Gastrocnemius medialis (tissue), 4 donors: Measurements from ENCODE around the gene KDM6B. TPM values are rescaled to one million over a fixed set of nuclear protein-coding genes. Genes with fewer than 3 reads are reported as not detected.

Experiments used
- ATAC-seq, 2 donors: fragments of 150-250 bp; one replicate each; pipeline ENCODE4 v1.9.1; 2016
- DNase-seq, 2 donors: peaks; one replicate each; pipeline ENCODE4 v3.0.0-alpha.2; 2019
- H3K27ac ChIP-seq, 4 donors: fragments of 200-600 bp; sonication (generic); 1 replicate in 1 of 4; 2 replicates in 3 of 4; pipeline ENCODE4 v1.5.1; 2016 to 2018; ENCODE audit warnings: mild to moderate bottlenecking in 2 of 4, moderate library complexity in 1 of 4
- H3K27me3 ChIP-seq, 3 donors: fragments of 200-600 bp; sonication (generic) in 2 of 3; 1 replicate in 1 of 3; 2 replicates in 2 of 3; pipeline versions ENCODE4 v1.5.1 to v1.6.0; 2016 to 2019; ENCODE audit warnings: mild to moderate bottlenecking in 1 of 3, moderate library complexity in 1 of 3
- H3K36me3 ChIP-seq, 2 donors: fragments of 200-600 bp; sonication (generic) in 1 of 2; one replicate each; pipeline ENCODE4 v1.5.1; 2017 to 2018
- H3K4me1 ChIP-seq, 2 donors: fragments of 200-600 bp; sonication (generic) in 1 of 2; one replicate each; pipeline ENCODE4 v1.5.1; 2016 to 2017; ENCODE audit warnings: mild to moderate bottlenecking in 2 of 2
- H3K4me3 ChIP-seq, 4 donors: fragments of 200-600 bp; sonication (generic) in 3 of 4; 1 replicate in 1 of 4; 2 replicates in 3 of 4; pipeline ENCODE4 v1.5.1; 2016 to 2019; ENCODE audit warnings: mild to moderate bottlenecking in 2 of 4
- H3K9me3 ChIP-seq, 3 donors: fragments of 200-600 bp; sonication (generic) in 2 of 3; 1 replicate in 1 of 3; 2 replicates in 2 of 3; pipeline ENCODE4 v1.5.1; 2016 to 2019
- CTCF ChIP-seq, 5 experiments: fragments of 450-650 bp in 3 of 5; fragments of 200-600 bp in 2 of 5; sonication (generic) in 2 of 5; IDR thresholded peaks in 4 of 5; conservative IDR thresholded peaks in 1 of 5; 1 replicate in 4 of 5; 2 replicates in 1 of 5; pipeline ENCODE4 v1.5.1; 2016 to 2019; ENCODE audit warnings: antibody characterized with exemption in 5 of 5, mild to moderate bottlenecking in 3 of 5, moderate library complexity in 3 of 5
- POLR2A ChIP-seq, 2 donors: fragments of 450-650 bp; IDR thresholded peaks; one replicate each; pipeline ENCODE4 v1.6.1; 2017; ENCODE audit warnings: antibody characterized with exemption in 2 of 2, mild to moderate bottlenecking in 2 of 2, moderate library complexity in 2 of 2
- in situ Hi-C, 4 donors: fragments of 200-750 bp; cut with MboI; loops; one replicate each; pipeline versions ENCODE4 v1.15.0 to v1.8.0; 2017; ENCODE audit warnings: low sequenced_read_pairs in 4 of 4
- intact Hi-C: fragments of 100-400 bp; cut with DNase I; formaldehyde crosslinking; loops from one replicate; pipeline ENCODE4 v1.15.1; 2023; ENCODE audit warnings: low total_unique reads
- total RNA-seq, 4 donors: library from RNA; depleted of rRNA; stranded (reverse); fragments of >200 nt; gene quantifications; one replicate each; pipeline versions ENCODE4 v1.1.0 to v1.2.3, GENCODE V29; 2016

The KDM6B gene
- total RNA-seq, 4 donors from 2014 or later: 1.9 to 8.2 (median 4.4) TPM

- no peak for DNase-seq
- peaks cover 13 to 18% of the 10 kb centered on the region in 2 donors for H3K4me1 ChIP-seq
- in situ Hi-C loops (no loop called here), intact Hi-C loops (loop anchor here (10.0 kb wide), 1 partner anchor 544 kb away; the partner anchor contains the start of gene EIF5A)
- TF ChIP-seq CTCF (IDR thresholded peaks at IDR 0.05 in 4 of 5, conservative IDR thresholded peaks at IDR 0.05 in 1 of 5) (no peak), POLR2A (IDR thresholded peaks at IDR 0.05) (no peak)
- H3K36me3 ChIP-seq: peaks cover 0 to 67% of the 10 kb centered on the region in 2 donors
- H3K27me3 ChIP-seq: no peaks in the 10 kb centered on the region
- H3K9me3 ChIP-seq: no peaks in the 10 kb centered on the region
- no peak for ATAC-seq
- H3K4me3 ChIP-seq: no peak overlapping the region
- H3K27ac ChIP-seq: no peak overlapping the region
These were observed 15.2 kb downstream of the KDM6B start for GRCh38 chr17:7849130-7849750.

GRCh38 chr17:7849751-7850504, 15.9 kb downstream of the KDM6B start:
- no peak for ATAC-seq
- intact Hi-C loops: loop anchor here (10.0 kb wide), 2 partner anchors 105 to 545 kb away; partner anchors contain the start of gene EIF5A
- Histone ChIP-seq H3K27ac (no peak overlapping the region), H3K27me3 (no peaks in the 10 kb centered on the region), H3K4me1 (peaks cover 12 to 17% of the 10 kb centered on the region in 2 donors), H3K36me3 (peaks cover 0 to 67% of the 10 kb centered on the region in 2 donors), H3K9me3 (no peaks in the 10 kb centered on the region), H3K4me3 (no peak overlapping the region)
- in situ Hi-C loops: loop anchor here in 2 of 4 donors (25.0 kb wide), 1 partner anchor 137 kb away; no protein-coding TSS in a partner anchor
- DNase-seq: no peak
- no peak for TF ChIP-seq POLR2A (IDR thresholded peaks at IDR 0.05)

GRCh38 chr17:7850701-7851437, 16.9 kb downstream of the KDM6B start:
- H3K27me3 ChIP-seq: no peaks in the 10 kb centered on the region
- H3K27ac ChIP-seq: peak overlapping the region in 3 of 4 donors; percentile 12 to 50 (median 42)
- peak in 1 of 2 donors; percentile 14 for DNase-seq
- no peaks in the 10 kb centered on the region for H3K9me3 ChIP-seq
- no peak overlapping the region for H3K4me3 ChIP-seq
- in situ Hi-C loops: loop anchor here in 2 of 4 donors (25.0 kb wide), 1 partner anchor 136 kb away; no protein-coding TSS in a partner anchor
- peaks cover 12 to 15% of the 10 kb centered on the region in 2 donors for H3K4me1 ChIP-seq
- ATAC-seq: no peak
- H3K36me3 ChIP-seq: peaks cover 0 to 64% of the 10 kb centered on the region in 2 donors
- TF ChIP-seq CTCF (IDR thresholded peaks at IDR 0.05 in 4 of 5, conservative IDR thresholded peaks at IDR 0.05 in 1 of 5) (no peak), POLR2A (IDR thresholded peaks at IDR 0.05) (no peak)
- intact Hi-C loops: loop anchor here (1.0 to 10.0 kb wide), 2 partner anchors 28 to 106 kb away; no protein-coding TSS in a partner anchor

GRCh38 chr17:7851438-7852261, 17.6 kb downstream of the KDM6B start:
- no peaks in the 10 kb centered on the region for H3K27me3 ChIP-seq
- H3K27ac ChIP-seq: peak overlapping the region; percentile 12 to 72 (median 54)
- peak overlapping the region in 1 of 4 donors; percentile 7 for H3K4me3 ChIP-seq
- in situ Hi-C loops: loop anchor here in 2 of 4 donors (25.0 kb wide), 1 partner anchor 136 kb away; no protein-coding TSS in a partner anchor
- DNase-seq (peak; percentile 85 to 88), ATAC-seq (peak; percentile 72 to 81)
- peaks cover 19 to 20% of the 10 kb centered on the region in 2 donors for H3K4me1 ChIP-seq
- intact Hi-C loops: loop anchor here (1.0 to 10.0 kb wide), 2 partner anchors 28 to 107 kb away; no protein-coding TSS in a partner anchor
- peaks cover 0 to 57% of the 10 kb centered on the region in 2 donors for H3K36me3 ChIP-seq
- no peaks in the 10 kb centered on the region for H3K9me3 ChIP-seq
- peak; percentile 98 to 100 (median 99) for TF ChIP-seq CTCF (IDR thresholded peaks at IDR 0.05 in 4 of 5, conservative IDR thresholded peaks at IDR 0.05 in 1 of 5)
- TF ChIP-seq POLR2A (IDR thresholded peaks at IDR 0.05): peak in 1 of 2 donors; percentile 23
